GM18508 (cell line): ENCODE measurements around the gene FN3KRP.

Source experiments
- ATAC-seq: cut with Tn5 transposase; IDR thresholded peaks from one replicate; pipeline ENCODE4 v1.9.1; 2021; ENCODE audit warnings: moderate number of reproducible peaks; ENCODE audit not compliant: insufficient read depth, unreplicated experiment

Gene FN3KRP

GRCh38 chr17:82703935-82704865 lies 12.3 kb upstream of the FN3KRP start:
- no peak for ATAC-seq

GRCh38 chr17:82704886-82705285 lies 11.6 kb upstream of the FN3KRP start:
- no peak for ATAC-seq

GRCh38 chr17:82705756-82706155 lies 10.8 kb upstream of the FN3KRP start:
- ATAC-seq, result no peak

- ATAC-seq, result no peak
Measured at GRCh38 chr17:82709024-82709675, 7.4 kb upstream of the FN3KRP start.

- ATAC-seq, result no peak
Measured at GRCh38 chr17:82709676-82710498, 6.6 kb upstream of the FN3KRP start.

GRCh38 chr17:82710499-82711232 lies 5.8 kb upstream of the FN3KRP start:
- no peak for ATAC-seq

- ATAC-seq, result no peak
Measured at GRCh38 chr17:82713071-82713723, 3.3 kb upstream of the FN3KRP start.

- ATAC-seq, result no peak
Measured at GRCh38 chr17:82718986-82719685, 2.6 kb downstream of the FN3KRP start.

- no peak for ATAC-seq
Measured at GRCh38 chr17:82720204-82720603, 3.7 kb downstream of the FN3KRP start.

- ATAC-seq, result no peak
Measured at GRCh38 chr17:82722341-82723013, 6.0 kb downstream of the FN3KRP start.

GRCh38 chr17:82723169-82723807 lies 6.8 kb downstream of the FN3KRP start:
- no peak for ATAC-seq

- no peak for ATAC-seq
Measured at GRCh38 chr17:82726427-82726826, 9.9 kb downstream of the FN3KRP start.

GRCh38 chr17:82729479-82730260 lies 13.2 kb downstream of the FN3KRP start:
- ATAC-seq, result no peak

GRCh38 chr17:82732118-82732743 lies 15.7 kb downstream of the FN3KRP start:
- ATAC-seq, result no peak

GRCh38 chr17:82734987-82735866 lies 18.7 kb downstream of the FN3KRP start, which contains the start of gene FN3K:
Gene FN3K (plus strand): TSS chr17:82735615. CDS start chr17:82735637, 22 bp downstream.
- no peak for ATAC-seq
